Astrocyte of the spinal cord (primary cell): ENCODE measurements around the gene DRC7.

Experiments used
- DNase-seq: peaks from one replicate; pipeline ENCODE4 v3.0.0; 2011; ENCODE audit warnings: low read depth, low spot score
- H3K4me3 ChIP-seq: 2 replicates; pipeline ENCODE4 v1.5.1; 2011; ENCODE audit warnings: low read depth, mild to moderate bottlenecking, low read length, moderate library complexity
- in situ Hi-C: cut with HindIII; loops from 2 replicates; pipeline ENCODE4 v1.10.0; 2017; ENCODE audit warnings: low sequenced_read_pairs
- TF ChIP-seq, protein P1 (sequence below): IDR thresholded peaks from 2 replicates; pipeline ENCODE4 v1.5.1; 2012; ENCODE audit warnings: low read depth, mild to moderate bottlenecking, low read length, inconsistent platforms

Gene DRC7

DNA sequence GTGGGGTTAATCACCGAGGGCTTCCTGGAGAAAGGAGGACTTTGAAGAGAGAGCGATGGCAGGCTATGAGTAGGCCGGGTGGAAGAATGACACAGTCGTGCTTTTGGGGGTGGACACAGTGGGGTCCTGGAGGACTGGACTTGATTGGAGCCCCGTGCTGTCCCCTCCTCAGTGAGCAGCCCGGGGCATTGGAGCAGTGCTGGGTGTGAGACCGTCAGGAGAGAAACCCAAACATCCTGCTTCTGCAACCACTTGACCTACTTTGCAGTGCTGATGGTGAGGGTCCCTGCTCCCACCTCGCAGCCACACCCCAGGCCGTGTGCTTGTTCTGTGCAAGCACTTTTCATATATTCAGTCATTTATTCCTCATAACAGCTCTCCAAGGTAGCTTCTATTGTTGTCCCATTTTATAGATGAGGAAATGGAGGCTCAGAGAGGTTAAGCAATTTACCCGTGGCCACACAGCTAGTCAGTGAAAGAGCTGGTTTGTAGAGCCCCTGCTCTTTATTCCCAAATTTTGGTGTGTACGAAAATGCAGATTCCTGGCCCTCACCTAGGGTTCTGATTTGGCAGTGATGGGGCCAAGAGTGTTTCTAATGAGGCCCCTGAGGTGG, 38.2 kb upstream of the DRC7 start:
- TF ChIP-seq, protein P1, sequence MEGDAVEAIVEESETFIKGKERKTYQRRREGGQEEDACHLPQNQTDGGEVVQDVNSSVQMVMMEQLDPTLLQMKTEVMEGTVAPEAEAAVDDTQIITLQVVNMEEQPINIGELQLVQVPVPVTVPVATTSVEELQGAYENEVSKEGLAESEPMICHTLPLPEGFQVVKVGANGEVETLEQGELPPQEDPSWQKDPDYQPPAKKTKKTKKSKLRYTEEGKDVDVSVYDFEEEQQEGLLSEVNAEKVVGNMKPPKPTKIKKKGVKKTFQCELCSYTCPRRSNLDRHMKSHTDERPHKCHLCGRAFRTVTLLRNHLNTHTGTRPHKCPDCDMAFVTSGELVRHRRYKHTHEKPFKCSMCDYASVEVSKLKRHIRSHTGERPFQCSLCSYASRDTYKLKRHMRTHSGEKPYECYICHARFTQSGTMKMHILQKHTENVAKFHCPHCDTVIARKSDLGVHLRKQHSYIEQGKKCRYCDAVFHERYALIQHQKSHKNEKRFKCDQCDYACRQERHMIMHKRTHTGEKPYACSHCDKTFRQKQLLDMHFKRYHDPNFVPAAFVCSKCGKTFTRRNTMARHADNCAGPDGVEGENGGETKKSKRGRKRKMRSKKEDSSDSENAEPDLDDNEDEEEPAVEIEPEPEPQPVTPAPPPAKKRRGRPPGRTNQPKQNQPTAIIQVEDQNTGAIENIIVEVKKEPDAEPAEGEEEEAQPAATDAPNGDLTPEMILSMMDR = no peak
- in situ Hi-C loops = no loop called here

DNA sequence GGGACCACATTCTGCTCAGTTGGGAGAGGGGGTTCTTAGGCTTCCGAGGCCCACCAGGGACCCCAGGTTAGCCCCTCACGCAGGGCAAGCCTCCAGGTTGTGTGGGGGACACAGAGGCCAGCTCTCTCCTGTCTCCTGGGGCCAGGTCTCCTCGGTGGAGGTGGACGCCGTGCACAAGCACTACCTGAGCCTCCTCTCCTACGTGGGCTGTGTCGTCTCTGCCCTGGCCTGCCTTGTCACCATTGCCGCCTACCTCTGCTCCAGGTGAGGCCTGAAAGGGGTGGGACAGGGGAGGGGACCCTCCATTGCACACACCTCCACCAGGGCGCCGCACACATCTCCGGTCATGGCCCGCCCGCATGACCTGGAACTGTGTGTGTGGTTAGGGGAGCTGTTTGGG, 37.4 kb upstream of the DRC7 start:
- TF ChIP-seq, protein P1 = no peak
- no peak overlapping the region for H3K4me3 ChIP-seq
- in situ Hi-C loops = no loop called here
- DNase-seq = no peak

More for the DNA sequence above, 38.2 kb upstream of the DRC7 start:
- H3K4me3 ChIP-seq = no peak overlapping the region
- DNase-seq = no peak

DNA sequence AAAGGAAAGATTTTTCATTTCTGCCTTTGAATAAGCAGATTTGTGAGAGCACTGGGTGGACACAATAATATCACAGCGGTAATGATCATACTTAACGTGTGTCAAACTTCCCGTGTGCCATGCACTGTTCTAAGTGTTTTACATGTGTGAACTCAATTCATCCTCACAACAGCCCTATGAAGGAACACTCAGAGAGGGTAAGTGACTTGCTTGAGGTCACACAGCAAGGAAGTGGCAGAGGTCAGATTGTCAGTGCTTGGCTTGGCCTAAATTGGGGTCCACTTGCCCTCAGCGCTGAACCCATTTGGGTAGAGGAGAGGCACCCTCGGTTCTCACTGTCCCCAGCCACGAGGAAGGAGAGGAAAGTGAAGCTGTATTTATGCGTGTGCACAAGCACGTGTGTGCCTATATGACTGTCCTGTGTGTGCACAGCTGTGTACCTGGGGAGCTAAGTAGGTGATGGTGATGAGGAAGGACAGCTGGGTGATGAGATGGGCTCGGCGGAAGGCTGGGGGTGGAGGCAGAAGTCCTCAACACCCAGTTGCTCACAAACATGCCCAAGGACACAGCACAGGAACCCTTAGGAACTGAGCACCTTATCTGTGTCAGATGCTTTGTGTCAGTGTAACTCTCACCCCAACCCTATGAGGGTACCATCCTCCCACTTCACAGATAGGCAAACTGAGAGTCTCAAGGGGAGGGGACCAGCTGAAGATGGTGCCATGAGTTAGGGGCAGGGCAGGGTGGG, 36.3 kb upstream of the DRC7 start:
- DNase-seq = no peak
- in situ Hi-C loops = no loop called here
- TF ChIP-seq, protein P1 = no peak
- no peak overlapping the region for H3K4me3 ChIP-seq

DNA sequence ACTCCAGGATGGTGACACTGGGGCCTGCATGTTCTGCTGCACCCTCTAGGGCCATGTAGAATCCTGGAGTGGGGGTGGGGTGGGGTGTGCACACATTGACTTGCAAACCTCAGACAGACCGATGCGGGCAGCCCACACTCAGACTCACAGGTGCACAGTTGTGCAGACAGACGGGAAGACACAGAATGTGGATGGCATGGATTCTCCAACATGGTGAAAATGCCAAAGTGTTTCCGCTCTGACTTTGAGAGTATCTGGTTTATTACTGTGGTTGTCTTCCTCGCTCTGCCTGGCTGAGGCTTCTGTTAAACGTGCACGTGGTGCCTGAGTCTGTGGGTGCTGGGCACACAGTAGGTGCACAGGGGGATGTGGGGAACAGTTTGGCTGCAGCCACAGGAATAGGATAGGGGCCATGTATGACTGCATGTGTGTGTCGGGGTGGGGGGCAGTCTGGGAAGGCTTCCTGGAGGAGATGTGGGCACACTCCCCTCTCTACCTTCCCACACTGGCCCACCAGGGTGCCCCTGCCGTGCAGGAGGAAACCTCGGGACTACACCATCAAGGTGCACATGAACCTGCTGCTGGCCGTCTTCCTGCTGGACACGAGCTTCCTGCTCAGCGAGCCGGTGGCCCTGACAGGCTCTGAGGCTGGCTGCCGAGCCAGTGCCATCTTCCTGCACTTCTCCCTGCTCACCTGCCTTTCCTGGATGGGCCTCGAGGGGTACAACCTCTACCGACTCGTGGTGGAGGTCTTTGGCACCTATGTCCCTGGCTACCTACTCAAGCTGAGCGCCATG, 35.5 kb upstream of the DRC7 start:
- TF ChIP-seq, protein P1 = no peak
- in situ Hi-C loops = no loop called here
- no peak for DNase-seq
- no peak overlapping the region for H3K4me3 ChIP-seq

DNA sequence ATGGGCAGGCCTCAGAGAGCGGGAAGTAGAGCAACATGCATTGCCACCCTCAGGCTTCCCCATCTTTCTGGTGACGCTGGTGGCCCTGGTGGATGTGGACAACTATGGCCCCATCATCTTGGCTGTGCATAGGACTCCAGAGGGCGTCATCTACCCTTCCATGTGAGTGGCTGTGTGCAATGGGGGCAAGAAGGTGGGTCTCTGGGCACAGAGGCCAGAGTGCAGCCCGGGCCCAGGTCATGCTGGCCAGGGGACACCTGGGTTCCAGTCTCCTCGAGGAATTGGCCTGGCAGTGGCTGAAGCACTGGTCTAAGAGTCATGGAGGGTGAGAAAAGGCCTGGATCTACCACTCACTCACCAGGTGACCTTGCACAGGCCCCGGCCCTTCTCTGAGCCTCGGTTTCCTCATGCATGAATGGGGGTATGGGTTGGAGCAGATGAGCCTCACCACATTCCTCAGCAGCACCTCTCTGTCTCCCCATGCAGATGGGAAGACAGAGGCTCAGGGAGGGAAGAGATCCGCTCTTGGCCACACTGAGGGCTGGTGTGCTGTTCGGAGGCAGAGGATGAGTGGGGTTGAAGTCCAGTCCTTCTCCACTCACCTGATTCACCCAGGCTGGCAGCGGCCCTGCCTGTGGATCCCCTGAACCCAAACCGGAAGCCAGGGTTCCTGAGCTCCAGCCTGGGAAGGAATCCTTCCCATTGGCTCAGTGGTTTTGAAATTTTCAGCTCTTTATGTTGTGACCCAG, 33.7 kb upstream of the DRC7 start:
- TF ChIP-seq, protein P1 = no peak
- no peak for DNase-seq
- no peak overlapping the region for H3K4me3 ChIP-seq
- in situ Hi-C loops = no loop called here

DNA sequence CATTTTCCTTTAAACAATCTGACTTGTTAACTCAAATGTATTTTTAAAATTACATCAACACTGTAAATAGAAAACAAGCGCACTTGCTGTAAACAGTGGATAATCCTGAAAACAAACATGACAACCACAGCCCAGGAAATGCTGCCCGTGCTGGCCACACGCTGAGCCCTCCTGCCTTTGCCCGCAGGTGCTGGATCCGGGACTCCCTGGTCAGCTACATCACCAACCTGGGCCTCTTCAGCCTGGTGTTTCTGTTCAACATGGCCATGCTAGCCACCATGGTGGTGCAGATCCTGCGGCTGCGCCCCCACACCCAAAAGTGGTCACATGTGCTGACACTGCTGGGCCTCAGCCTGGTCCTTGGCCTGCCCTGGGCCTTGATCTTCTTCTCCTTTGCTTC, 33.1 kb upstream of the DRC7 start:
- H3K4me3 ChIP-seq = no peak overlapping the region
- in situ Hi-C loops = no loop called here
- DNase-seq = no peak
- TF ChIP-seq, protein P1 = no peak
